Measurements from ENCODE around the gene SH3TC1.

GRCh38 chr4:8245884-8246833 lies 47.1 kb downstream of the SH3TC1 start:
- TF ChIP-seq CTCF (IDR thresholded peaks at IDR 0.05; ENCODE audit: insufficient read depth, low read depth, low read length) (no peak), EZH2 (IDR thresholded peaks at IDR 0.05; ENCODE audit: insufficient read depth, low read length) (no peak)
